Spleen (tissue), 11 donors: Measurements from ENCODE around the gene BASP1. TPM values are rescaled to one million over a fixed set of nuclear protein-coding genes. Genes with fewer than 3 reads are reported as not detected.
"Not testable (repeated sequence)": the region's sequence is repeated elsewhere in the genome, so short reads cannot be mapped to it uniquely, and the experiment has no call there.

Source experiments
- DNase-seq: peaks from one replicate; pipeline ENCODE4 v3.0.0-alpha.2; 2020
- H3K27ac ChIP-seq, 8 donors: fragments of 200-600 bp; sonication (generic) in 7 of 8; 1 replicate in 4 of 8; 2 replicates in 4 of 8; pipeline versions ENCODE4 v1.5.0 to v1.8.0; 2016 to 2021; ENCODE audit warnings: inconsistent platforms in 4 of 8, mild to moderate bottlenecking in 4 of 8, moderate library complexity in 1 of 8
- H3K27me3 ChIP-seq, 7 donors: fragments of 200-600 bp; sonication (generic) in 6 of 7; replicated peaks in 1 of 7; 1 replicate in 4 of 7; 2 replicates in 3 of 7; pipeline versions ENCODE4 v1.5.0 to v1.8.0; 2016 to 2021; ENCODE audit warnings: inconsistent platforms in 3 of 7, mild to moderate bottlenecking in 1 of 7
- H3K36me3 ChIP-seq, 6 donors: fragments of 200-600 bp; sonication (generic) in 5 of 6; 1 replicate in 4 of 6; 2 replicates in 2 of 6; pipeline versions ENCODE4 v1.5.0 to v1.8.0; 2016 to 2021; ENCODE audit warnings: inconsistent platforms in 2 of 6
- H3K4me1 ChIP-seq, 6 donors: fragments of 200-600 bp; sonication (generic) in 5 of 6; 1 replicate in 3 of 6; 2 replicates in 3 of 6; pipeline versions ENCODE4 v1.5.0 to v1.8.0; 2016 to 2021; ENCODE audit warnings: inconsistent platforms in 3 of 6
- H3K4me3 ChIP-seq, 8 donors: fragments of 200-600 bp; sonication (generic) in 7 of 8; 1 replicate in 4 of 8; 2 replicates in 4 of 8; pipeline versions ENCODE4 v1.5.0 to v1.8.0; 2016 to 2021; ENCODE audit warnings: inconsistent platforms in 4 of 8, mild to moderate bottlenecking in 4 of 8, moderate library complexity in 2 of 8
- H3K9me3 ChIP-seq, 8 donors: fragments of 200-600 bp; sonication (generic) in 7 of 8; 1 replicate in 4 of 8; 2 replicates in 4 of 8; pipeline versions ENCODE4 v1.5.0 to v1.8.0; 2016 to 2021; ENCODE audit warnings: inconsistent platforms in 4 of 8
- CTCF ChIP-seq, 11 experiments: fragments of 200-600 bp in 7 of 11; fragments of 450-650 bp in 4 of 11; sonication (generic) in 4 of 11; IDR thresholded peaks in 8 of 11; conservative IDR thresholded peaks in 3 of 11; 1 replicate in 7 of 11; 2 replicates in 4 of 11; pipeline versions ENCODE4 v1.4.0 to v1.8.0; 2016 to 2021; ENCODE audit warnings: antibody characterized with exemption in 11 of 11, inconsistent platforms in 4 of 11, mild to moderate bottlenecking in 1 of 11
- POLR2A ChIP-seq, 3 donors: fragments of 450-650 bp; IDR thresholded peaks; one replicate each; pipeline ENCODE4 v1.5.1; 2017; ENCODE audit warnings: antibody characterized with exemption in 3 of 3, mild to moderate bottlenecking in 1 of 3
- POLR2AphosphoS5 ChIP-seq, 3 donors: sonication (generic); formaldehyde crosslinking; IDR thresholded peaks; one replicate each; pipeline ENCODE4 v1.5.1; 2017; ENCODE audit warnings: antibody characterized with exemption in 3 of 3
- WGBS, 5 donors: extraction: QIAGEN DNeasy Blood & Tissue Kit in 3 of 5; methylation state at CpG; one replicate each; pipeline versions ENCODE4 v1.1.5 to v1.1.7; 2013 to 2018; 5-methylcytosine and 5-hydroxymethylcytosine counted together
- intact Hi-C: fragments of 100-400 bp; cut with DNase I; formaldehyde crosslinking; loops from one replicate; pipeline ENCODE4 v1.15.0; 2023; ENCODE audit warnings: low total_unique reads
- polyA plus RNA-seq, 3 donors: library from polyadenylated mRNA; stranded (reverse); fragments of 200-250 nt; gene quantifications; one replicate each; pipeline ENCODE4 v1.2.1, GENCODE V29; 2013
- total RNA-seq, 7 donors: library from RNA; depleted of rRNA in 3 of 7; stranded (reverse); fragments of >200 nt in 3 of 7; fragmentation: NEBNext Ultra II Directional in 4 of 7; extraction: Animal tissue kit (Norgen Biotek cat#: 25700) in 4 of 7; gene quantifications; one replicate each; pipeline versions ENCODE4 v1.1.0 to v1.2.1, GENCODE V29; 2016 to 2021
- donor health status: healthy with polysubstance abuse.
- donor health status: DM: no; HTN: no; CAD: no; lungs with moderate emphysema.
- donor health status: DM: no; HTN: no; CAD: no.
- donor health status: Bipolar disorder and iron deficiency.
- donor health status: healthy.
- donor health status: DM: no; HTN: no; CAD: no.
- donor health status: DM: yes; HTN: yes; CAD: no.

Gene BASP1
- total and polyA plus RNA-seq, 10 donors, result 44.5 to 168 (median 102) TPM

- intact Hi-C loops, result no loop called here
- DNase-seq, result no peak
- WGBS, 5 donors, result 93 to 96% (median 94%) methylated on average over 12 to 14 of the region's 14 CpGs
- no peak overlapping the region for H3K4me3 ChIP-seq
- H3K9me3 ChIP-seq, result peaks cover 0 to 2% (median 0%) of the 10 kb centered on the region in 8 donors
- H3K27me3 ChIP-seq, result no peaks in the 10 kb centered on the region
- H3K36me3 ChIP-seq, result no peaks in the 10 kb centered on the region
- peaks cover 0 to 9% (median 0%) of the 10 kb centered on the region in 6 donors for H3K4me1 ChIP-seq
- TF ChIP-seq POLR2A (IDR thresholded peaks at IDR 0.05), result no peak
- TF ChIP-seq POLR2AphosphoS5 (IDR thresholded peaks at IDR 0.05), result no peak
- TF ChIP-seq CTCF (IDR thresholded peaks at IDR 0.05 in 8 of 11, conservative IDR thresholded peaks at IDR 0.05 in 3 of 11), result no peak
- H3K27ac ChIP-seq, result no peak overlapping the region
Observed at GRCh38 chr5:17306726-17307091, 89.3 kb downstream of the BASP1 start.

- WGBS, 5 donors, result 88 to 94% (median 92%) methylated on average over 4 of the region's 4 CpGs
- H3K27me3 ChIP-seq, DNase-seq, intact Hi-C loops, H3K9me3 ChIP-seq, H3K4me3 ChIP-seq, H3K4me1 ChIP-seq, H3K27ac ChIP-seq, H3K36me3 ChIP-seq: not testable (repeated sequence)
Observed at GRCh38 chr5:17307440-17307839, 90.0 kb downstream of the BASP1 start.

- Histone ChIP-seq H3K4me3 (no peak overlapping the region), H3K27ac (no peak overlapping the region), H3K9me3 (peaks cover 0 to 7% (median 0%) of the 10 kb centered on the region in 8 donors), H3K4me1 (no peaks in the 10 kb centered on the region), H3K27me3 (no peaks in the 10 kb centered on the region), H3K36me3 (no peaks in the 10 kb centered on the region)
- TF ChIP-seq POLR2AphosphoS5 (IDR thresholded peaks at IDR 0.05) (no peak), CTCF (IDR thresholded peaks at IDR 0.05 in 8 of 11, conservative IDR thresholded peaks at IDR 0.05 in 3 of 11) (no peak), POLR2A (IDR thresholded peaks at IDR 0.05) (no peak)
- WGBS, 5 donors, result 88 to 94% (median 92%) methylated on average over 9 of the region's 9 CpGs
- DNase-seq, result no peak
- intact Hi-C loops, result no loop called here
Observed at GRCh38 chr5:17308326-17309065, 91.1 kb downstream of the BASP1 start.

GRCh38 chr5:17309462-17309861, 92.0 kb downstream of the BASP1 start:
- DNase-seq, result no peak
- Histone ChIP-seq H3K4me1 (no peaks in the 10 kb centered on the region), H3K9me3 (peaks cover 0 to 7% (median 0%) of the 10 kb centered on the region in 8 donors), H3K27ac (no peak overlapping the region), H3K27me3 (no peaks in the 10 kb centered on the region), H3K4me3 (no peak overlapping the region), H3K36me3 (no peaks in the 10 kb centered on the region)
- intact Hi-C loops, result no loop called here
- TF ChIP-seq POLR2A (IDR thresholded peaks at IDR 0.05) (no peak), POLR2AphosphoS5 (IDR thresholded peaks at IDR 0.05) (no peak), CTCF (IDR thresholded peaks at IDR 0.05 in 8 of 11, conservative IDR thresholded peaks at IDR 0.05 in 3 of 11) (no peak)
- 78 to 91% (median 84%) methylated on average over 3 of the region's 3 CpGs for WGBS, 5 donors

GRCh38 chr5:17310502-17310901, 93.1 kb downstream of the BASP1 start:
- WGBS, 5 donors, result 88 to 95% (median 93%) methylated on average over 4 of the region's 4 CpGs
- not testable (repeated sequence) for H3K27ac ChIP-seq, DNase-seq

GRCh38 chr5:17311811-17312210, 94.4 kb downstream of the BASP1 start:
- DNase-seq, H3K9me3 ChIP-seq, H3K36me3 ChIP-seq, intact Hi-C loops, H3K4me3 ChIP-seq, H3K27ac ChIP-seq, H3K27me3 ChIP-seq: not testable (repeated sequence)
- H3K4me1 ChIP-seq, result peaks cover 6 to 23% (median 15%) of the 10 kb centered on the region in 6 donors
- 91 to 98% (median 95%) methylated on average over 5 to 29 of the region's 31 CpGs for WGBS, 5 donors

More at GRCh38 chr5:17310502-17310901, 93.1 kb downstream of the BASP1 start:
- H3K27me3 ChIP-seq, H3K36me3 ChIP-seq, H3K4me3 ChIP-seq, H3K9me3 ChIP-seq, intact Hi-C loops: not testable (repeated sequence)
- H3K4me1 ChIP-seq, result peaks cover 0 to 10% (median 5%) of the 10 kb centered on the region in 6 donors
